ENCODE data around the gene DDA1.
A peak's percentile ranks its signal among the peaks of the same experiment; 100 is the strongest.
"Not testable (repeated sequence)": the region's sequence is repeated elsewhere in the genome, so short reads cannot be mapped to it uniquely, and the experiment has no call there.

Gene DDA1

DNA sequence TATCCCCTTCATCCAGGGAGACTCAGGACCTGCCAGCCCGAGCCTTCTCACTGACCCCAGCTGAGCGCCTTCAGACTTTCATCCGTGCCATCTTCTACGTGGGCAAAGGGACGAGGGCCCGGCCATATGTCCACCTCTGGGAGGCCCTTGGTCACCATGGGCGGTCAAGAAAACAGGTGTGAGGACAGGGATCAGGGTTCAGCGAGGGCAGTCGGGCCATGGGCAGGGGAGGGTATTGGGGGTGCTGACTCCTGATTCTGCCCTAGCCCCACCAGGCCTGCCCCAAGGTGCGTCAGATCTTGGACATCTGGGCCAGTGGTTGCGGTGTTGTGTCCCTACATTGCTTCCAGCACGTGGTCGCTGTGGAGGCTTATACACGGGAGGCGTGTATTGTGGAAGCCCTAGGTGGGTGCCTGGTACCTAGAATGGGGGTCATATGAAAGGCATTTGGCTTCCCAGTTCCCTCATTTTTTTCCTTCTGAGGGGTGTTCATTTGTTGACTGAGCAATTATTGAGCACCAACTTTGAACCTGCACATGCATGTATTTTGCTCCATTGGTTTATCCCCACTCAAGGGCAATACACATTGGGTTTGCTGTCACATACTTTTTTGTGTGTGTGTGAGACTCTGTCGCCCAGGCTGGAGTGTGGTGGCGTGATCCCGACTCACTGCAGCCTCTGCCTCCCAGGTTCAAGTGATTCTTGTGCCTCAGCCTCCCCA is 23.8 kb upstream of the DDA1 start:
- DNase-seq, result no peak
- in situ Hi-C loops (cut with HindIII; ENCODE audit: low pct_ligation_motif_present, low pct_unique_long_range_greater_than_20kb, low sequenced_read_pairs), result no loop called here

DNA sequence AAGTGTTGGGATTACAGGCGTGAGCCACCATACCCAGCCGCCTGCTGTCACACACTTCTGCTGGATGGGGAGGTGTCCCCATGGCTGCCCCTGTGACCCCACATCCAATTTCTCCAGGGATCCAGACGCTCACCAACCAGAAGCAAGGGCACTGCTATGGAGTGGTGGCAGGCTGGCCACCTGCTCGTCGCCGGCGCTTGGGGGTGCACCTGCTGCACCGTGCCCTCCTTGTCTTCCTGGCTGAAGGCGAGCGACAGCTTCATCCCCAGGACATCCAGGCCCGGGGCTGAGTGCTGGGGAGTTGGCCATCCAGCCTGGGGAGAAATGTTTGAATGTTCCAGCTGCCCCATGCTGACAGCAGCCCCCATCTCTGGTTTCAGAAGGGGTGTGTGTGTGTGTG is 23.1 kb upstream of the DDA1 start:
- DNase-seq, result no peak
- in situ Hi-C loops (cut with HindIII; ENCODE audit: low pct_ligation_motif_present, low pct_unique_long_range_greater_than_20kb, low sequenced_read_pairs), result no loop called here

DNA sequence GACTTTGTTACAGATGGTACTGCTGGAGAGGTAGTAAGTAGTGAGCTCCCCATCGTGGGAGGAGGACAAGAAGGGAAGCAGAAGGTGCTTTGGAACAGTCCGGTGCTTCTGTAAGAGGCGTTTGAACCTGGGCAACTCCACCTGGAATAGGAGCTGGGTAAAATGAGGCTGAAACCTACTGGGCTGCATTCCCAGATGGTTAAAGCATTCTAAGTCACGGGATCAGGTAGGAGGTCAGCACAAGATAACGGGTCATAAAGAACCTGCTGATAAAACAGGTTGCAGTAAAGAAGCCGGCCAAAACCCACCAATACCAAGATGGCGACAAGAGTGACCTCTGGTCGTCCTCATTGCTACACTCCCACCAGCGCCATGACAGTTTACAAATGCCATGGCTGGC is 22.6 kb upstream of the DDA1 start:
- in situ Hi-C loops (cut with HindIII; ENCODE audit: low pct_ligation_motif_present, low pct_unique_long_range_greater_than_20kb, low sequenced_read_pairs), result no loop called here
- DNase-seq, result no peak

DNA sequence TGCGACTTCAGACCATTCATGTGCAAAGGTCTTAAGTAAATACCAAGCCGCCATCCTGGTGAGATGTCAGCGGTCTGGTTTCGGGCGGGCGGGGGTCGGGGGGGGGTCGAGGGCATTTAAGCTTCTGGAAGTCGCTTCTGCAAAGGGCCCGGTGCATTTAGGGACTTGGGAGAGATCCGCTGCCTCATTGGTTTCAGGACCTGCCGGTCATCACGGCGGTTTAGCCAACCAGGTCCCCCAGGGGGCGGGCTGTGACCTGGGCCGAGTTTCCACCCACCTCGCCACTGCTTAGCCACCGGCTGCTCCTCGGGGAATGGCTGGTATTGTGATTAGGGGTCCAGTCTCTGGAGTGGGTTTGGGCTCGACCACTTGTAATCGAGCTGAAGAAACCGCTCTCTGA is 19.9 kb upstream of the DDA1 start:
- DNase-seq, result no peak
- in situ Hi-C loops (cut with HindIII; ENCODE audit: low pct_ligation_motif_present, low pct_unique_long_range_greater_than_20kb, low sequenced_read_pairs), result no loop called here

DNA sequence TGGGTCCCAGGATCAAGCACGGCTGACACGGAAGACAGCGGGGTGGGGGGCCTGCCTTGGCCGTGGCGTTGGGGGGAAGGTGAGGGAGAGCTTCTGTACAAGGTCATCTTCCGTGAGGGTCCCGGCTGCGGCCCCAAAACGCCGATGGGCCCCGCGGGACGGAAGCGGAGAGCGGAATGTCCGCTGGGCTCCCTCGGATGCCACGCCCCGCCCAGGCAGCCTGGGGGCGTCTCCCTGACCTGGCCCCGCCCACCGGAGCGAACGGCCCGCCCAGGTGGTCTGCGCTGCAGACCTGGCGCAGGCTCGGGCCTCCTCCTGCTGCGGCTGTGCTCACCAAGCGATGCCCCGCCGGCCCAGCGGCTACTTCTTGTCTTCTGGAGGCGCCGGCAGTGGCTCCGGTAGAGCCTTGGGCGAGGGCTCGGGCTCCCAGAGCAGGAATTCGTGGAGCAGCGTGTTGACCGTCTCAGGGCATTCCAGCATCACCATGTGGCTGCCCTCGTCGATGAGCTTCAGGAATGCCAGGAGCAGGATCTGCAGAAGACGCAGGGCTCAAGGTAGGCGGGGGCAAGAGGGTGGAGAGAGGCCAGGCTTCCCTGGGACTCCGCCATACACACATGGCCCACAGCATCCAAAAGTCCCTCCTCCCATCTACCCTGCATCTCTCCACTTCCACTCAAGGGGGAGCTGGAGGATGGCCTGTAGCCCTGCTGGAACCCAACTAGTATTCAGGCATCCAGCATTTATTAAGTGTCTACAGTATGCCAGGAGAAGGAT is 16.9 kb upstream of the DDA1 start:
- in situ Hi-C loops (cut with HindIII; ENCODE audit: low pct_ligation_motif_present, low pct_unique_long_range_greater_than_20kb, low sequenced_read_pairs), result no loop called here
- DNase-seq, result peak; percentile 85

DNA sequence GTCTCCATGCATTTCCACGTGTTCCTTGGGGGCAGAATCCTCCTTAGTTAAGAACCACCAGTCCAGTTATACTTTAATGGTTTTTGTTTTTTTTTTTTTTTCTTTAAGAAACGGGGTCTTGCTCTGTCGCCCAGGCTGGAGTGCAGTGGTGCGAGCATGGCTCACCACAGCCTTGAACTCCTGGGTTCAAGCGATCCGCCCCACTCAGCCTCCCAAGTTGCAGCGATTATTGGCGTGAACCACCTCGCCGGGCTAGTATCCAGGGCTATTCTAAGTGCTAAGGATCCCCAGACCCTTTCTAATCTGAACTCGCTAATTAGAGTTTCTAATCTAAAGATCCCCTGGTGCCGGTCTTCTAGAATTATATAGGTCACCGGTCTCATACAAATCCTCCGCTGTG is 15.8 kb upstream of the DDA1 start:
- in situ Hi-C loops (cut with HindIII; ENCODE audit: low pct_ligation_motif_present, low pct_unique_long_range_greater_than_20kb, low sequenced_read_pairs), result no loop called here

DNA sequence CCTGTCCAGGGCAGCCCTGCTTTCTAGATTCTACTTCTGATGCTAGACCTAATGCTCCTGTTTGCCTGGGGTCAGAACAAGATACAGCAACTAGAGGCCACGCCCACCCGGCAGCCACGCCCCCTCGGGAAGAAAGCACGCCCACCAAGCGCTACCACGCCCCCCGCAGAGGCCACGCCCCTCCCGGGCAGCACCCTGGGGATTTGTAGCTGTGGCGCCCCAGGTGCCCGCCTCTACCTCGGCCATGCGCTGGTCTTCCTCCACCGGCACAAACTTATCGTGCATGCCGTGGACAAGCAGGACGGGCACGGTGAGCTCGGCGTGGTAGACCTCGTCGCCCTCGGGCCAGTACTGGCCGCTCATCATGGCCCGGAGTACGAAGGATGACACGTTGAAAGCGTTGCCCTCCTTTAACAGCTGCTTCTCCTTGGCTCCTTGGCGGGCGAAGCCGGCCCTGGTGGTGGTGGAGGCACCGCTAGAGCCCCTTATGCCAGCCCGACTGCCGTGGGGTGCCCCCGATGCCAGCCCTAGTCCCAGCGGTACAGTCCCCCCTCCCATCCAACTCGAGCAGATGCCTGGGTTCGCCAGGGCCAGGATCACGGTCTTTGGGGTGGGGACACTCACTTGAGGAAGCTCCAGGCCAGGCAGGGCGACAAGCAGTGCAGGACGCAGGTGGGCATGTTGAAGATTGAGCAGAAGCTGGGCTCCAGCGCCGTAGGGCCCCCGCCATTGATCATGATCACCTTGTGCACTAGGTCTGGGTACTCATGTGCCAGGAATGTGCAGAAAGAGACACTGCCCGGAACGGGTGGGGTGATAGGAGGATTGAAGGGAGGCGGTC is 15.1 kb upstream of the DDA1 start:
- DNase-seq, result no peak
- in situ Hi-C loops (cut with HindIII; ENCODE audit: low pct_ligation_motif_present, low pct_unique_long_range_greater_than_20kb, low sequenced_read_pairs), result no loop called here

More for the DNA sequence above, 15.8 kb upstream of the DDA1 start:
- DNase-seq, result no peak

DNA sequence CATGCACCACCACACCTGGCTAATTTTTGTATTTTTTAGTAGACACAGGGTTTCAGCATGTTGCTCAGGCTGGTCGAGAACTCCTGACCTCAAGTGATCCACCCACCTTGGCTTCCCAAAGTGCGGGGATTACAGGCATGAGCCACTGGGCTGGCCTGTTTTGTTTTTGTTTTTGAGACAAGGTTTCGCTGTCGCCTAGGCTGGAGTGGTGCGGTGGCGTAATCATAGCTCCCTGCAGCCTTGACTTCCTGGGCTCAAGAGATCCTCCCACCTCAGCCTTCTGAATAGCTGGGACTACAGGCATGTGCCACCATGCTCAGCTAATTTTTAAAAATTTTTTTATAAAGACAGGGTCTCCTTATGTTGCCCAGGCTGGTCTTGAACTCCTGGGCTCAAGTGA is 13.8 kb upstream of the DDA1 start:
- in situ Hi-C loops (cut with HindIII; ENCODE audit: low pct_ligation_motif_present, low pct_unique_long_range_greater_than_20kb, low sequenced_read_pairs); DNase-seq: not testable (repeated sequence)

DNA sequence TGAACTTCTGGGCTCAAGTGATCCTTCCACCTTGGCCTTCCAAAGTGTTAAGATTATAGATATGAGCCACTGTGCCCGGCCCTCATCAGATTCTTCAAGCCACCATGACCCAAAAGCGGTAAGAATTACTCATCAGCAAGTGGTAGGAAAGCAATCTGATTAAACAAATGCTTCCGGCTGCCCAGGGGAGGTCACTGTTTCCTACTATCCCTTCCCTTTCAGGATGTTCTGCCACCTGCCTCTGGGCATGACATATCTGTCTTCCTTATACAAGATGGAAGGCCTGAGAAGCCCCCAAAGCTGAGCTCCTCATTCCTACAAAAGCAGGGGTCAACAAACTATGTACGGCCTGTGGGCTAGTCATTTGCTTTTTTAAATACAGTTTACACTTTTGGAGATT is 13.1 kb upstream of the DDA1 start:
- in situ Hi-C loops (cut with HindIII; ENCODE audit: low pct_ligation_motif_present, low pct_unique_long_range_greater_than_20kb, low sequenced_read_pairs), result no loop called here
- DNase-seq, result peak; percentile 24

DNA sequence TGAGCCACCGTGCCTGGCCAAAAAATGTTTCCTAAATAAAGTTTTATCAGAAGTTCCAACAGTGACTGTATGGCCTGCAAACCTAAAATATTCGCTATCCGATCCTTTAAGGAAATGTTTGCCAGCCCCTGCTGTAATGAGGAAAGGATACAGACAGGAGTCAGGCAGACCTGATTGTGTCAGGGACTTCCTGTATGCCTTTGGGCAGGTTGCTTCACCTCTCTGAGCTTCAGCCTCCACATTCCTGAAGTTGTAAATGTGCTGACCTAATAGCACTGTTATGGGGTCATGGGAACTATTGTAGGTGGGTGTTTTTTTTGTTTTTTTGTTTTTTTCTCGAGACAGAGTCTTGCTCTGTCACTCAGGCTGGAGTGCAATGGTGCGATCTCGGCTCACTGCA is 12.4 kb upstream of the DDA1 start:
- in situ Hi-C loops (cut with HindIII; ENCODE audit: low pct_ligation_motif_present, low pct_unique_long_range_greater_than_20kb, low sequenced_read_pairs), result no loop called here
- no peak for DNase-seq

DNA sequence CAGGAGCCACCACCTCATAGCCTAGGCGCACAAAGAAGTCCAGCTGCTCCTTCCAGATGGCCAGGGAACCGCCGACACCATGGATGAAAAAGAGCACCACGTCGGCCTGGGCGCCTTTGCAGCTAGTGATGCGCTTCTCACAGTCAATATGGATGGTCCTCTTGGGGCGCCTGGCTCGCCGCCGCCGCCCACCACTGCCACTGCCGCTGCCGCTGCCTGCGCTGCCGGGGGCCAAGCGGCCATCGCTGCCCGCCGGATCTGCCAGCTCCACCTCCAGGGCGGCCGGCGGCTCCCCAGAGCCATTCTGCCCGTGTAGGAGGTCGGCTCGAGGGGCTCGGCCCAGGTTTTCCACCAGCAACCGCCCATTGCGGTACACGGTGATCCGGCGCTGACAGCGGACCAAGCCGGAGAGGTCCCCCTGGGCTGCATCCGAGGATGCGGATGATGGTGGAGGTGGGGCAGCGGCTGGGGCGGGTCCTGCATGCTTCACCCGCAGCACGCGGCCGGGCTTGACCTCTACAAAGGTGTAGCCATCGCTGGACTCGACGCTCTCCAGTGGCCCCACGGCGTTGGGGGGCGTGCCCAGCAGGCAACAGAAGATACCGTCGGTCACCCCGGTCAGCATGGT is 8.3 kb upstream of the DDA1 start:
- no peak for DNase-seq
- in situ Hi-C loops (cut with HindIII; ENCODE audit: low pct_ligation_motif_present, low pct_unique_long_range_greater_than_20kb, low sequenced_read_pairs), result no loop called here

DNA sequence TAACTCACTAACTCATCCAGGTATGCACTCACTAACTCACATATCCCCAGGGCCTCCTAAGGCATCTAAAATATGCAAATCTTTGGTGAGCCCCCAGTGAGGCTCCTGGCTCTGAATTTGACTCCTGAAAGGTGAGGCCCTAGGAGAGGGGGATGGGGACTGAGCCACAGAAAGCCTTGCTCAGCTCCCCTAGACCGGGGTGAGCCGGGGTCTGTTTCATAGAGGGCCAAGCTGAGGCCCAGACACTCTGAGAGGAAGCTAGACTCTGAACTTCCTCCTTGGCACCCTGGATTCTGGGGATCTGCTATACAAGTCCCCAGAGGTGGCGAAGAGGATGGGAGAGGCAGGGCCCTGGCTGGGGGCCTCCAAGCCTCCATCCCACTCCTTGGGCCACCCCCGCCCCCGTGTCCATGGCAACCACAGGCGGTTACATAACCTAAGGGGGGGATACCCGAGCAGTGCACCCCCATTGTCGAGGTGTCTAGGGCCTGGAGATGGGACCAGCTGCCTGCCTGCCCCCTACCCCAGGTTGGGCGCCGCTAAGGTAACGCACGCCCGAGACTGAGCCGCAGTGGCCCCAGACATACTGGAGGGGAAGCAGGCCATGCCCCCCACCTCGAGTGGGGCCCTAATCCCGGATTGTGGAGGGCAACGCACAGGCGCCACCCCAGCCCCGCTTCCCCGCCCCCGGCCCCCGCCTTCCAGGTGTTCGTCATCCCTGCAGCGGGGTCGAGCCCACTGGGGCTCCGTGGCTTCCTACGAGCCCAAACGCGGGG is 6.8 kb upstream of the DDA1 start:
- no peak for DNase-seq

DNA sequence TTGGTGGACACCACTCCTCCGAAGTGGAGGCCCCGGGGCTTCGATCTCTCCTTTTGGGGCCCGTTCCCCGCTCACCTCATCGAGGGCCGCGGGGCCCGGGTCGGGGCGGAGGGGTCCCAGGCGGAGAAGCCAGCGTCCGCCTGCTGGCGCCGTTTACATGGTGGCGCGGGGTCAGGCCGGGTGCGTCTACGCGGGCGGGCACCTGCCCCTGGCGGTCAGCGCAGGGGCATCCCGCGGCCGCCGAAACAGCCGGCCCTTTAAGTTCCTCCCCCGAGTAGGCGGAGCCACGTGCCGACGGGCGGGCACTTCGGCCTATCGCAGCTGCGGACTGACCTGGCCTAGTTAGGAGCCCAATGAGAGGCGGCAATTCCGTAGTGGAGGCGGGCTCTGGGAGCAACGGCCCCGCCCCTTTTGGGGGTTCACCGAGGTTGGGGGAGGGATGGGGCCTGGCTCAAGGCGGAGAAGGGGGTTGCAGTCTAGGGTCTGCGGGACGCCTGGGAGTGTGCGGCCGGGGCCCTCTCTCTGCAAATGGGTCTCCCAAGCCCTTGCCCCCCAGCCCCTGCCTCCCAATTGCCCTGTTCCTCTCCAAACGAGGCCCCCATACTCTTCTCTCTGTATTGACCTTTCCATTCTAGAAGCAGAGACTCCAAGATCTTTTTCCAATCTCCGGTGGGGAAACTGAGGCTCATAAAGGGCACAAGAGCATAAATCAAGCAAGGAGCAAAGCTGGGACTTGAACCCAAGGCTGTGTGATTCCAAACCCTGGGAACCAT is 6.0 kb upstream of the DDA1 start, which contains the start of gene ABHD8:
ABHD8 (minus strand) TSS at position 259 of the 773 bp plus-strand sequence. CDS start 1,809 bp downstream, outside the sequence.
- in situ Hi-C loops (cut with HindIII; ENCODE audit: low pct_ligation_motif_present, low pct_unique_long_range_greater_than_20kb, low sequenced_read_pairs), result no loop called here
- DNase-seq, result peak; percentile 94

More for the DNA sequence above, 6.8 kb upstream of the DDA1 start:
- in situ Hi-C loops (cut with HindIII; ENCODE audit: low pct_ligation_motif_present, low pct_unique_long_range_greater_than_20kb, low sequenced_read_pairs), result no loop called here

DNA sequence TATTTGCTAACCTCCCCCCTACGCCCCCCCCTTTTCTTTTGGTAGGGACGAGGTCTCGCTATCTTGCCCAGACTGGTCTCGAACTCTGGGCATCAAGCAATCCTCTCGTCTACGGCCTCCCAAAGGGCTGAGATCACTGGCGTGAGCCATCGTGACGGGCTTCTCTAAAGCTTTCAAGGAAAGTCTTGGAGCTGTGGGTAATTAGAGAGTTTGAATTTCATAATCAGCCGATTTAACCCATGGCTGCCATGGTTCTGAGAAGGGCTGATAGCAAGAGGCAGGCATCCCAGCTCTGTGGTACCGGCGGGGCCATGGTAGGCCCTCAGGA is 5.5 kb upstream of the DDA1 start:
- in situ Hi-C loops (cut with HindIII; ENCODE audit: low pct_ligation_motif_present, low pct_unique_long_range_greater_than_20kb, low sequenced_read_pairs), result no loop called here

DNA sequence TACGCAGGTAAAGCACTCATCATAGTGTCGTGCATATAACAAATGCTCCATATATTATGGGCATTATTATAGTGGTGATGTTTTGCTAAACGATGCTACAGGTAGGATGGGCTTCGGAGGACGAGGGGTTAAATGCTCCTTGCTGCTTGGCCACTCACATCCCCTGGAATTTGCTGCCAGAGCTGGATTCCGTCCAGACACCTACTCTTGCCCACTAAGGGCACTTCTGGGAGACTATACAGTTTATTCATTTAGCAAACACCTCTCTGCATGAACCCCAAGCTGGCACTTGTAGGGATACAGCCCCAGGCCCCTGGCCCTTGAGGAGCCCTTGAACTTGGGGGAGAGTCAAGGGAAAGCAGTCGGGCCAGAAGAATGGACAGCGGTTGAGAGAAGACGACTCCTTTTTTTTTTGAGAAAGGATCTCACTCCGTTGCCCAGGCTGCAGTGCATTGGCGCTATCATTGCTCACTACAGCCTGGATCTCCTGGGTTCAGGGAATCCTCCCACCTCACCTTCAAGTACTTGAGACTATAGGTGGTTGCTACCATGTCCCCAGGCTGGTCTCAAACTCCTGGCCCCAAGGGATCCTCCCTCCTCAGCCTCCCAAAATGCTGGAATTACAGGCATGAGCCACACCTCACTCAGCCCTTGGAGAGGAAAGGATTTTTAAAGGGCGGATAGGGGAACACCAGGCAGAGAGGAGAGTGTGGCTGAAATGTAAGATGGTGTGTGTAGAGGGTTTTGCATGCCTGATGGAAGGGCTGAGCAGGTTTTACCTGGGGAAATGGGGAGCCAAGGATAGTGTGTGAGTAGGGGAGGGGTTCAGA is 4.8 kb upstream of the DDA1 start:
- in situ Hi-C loops (cut with HindIII; ENCODE audit: low pct_ligation_motif_present, low pct_unique_long_range_greater_than_20kb, low sequenced_read_pairs), result no loop called here
- DNase-seq, result peak; percentile 22

More for the DNA sequence above, 5.5 kb upstream of the DDA1 start:
- DNase-seq, result no peak

DNA sequence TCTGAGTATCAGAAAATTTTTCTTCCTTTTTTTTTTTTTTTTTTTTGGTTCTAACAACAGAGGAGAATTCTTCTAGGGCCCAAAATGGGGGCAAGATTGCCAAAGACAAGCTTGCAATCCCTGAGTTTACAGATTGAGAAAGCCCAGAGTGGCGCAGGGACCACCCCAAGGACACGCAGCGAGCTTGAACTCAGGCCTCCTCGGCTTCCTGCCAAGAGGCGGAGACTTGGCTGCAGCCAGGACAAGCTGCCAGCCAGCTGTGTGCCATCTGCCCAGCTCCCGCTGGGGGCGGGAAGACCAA is 4.2 kb upstream of the DDA1 start:
- in situ Hi-C loops (cut with HindIII; ENCODE audit: low pct_ligation_motif_present, low pct_unique_long_range_greater_than_20kb, low sequenced_read_pairs), result no loop called here
- no peak for DNase-seq
